ENCODE results near the gene TMEM204.

Gene TMEM204

DNA sequence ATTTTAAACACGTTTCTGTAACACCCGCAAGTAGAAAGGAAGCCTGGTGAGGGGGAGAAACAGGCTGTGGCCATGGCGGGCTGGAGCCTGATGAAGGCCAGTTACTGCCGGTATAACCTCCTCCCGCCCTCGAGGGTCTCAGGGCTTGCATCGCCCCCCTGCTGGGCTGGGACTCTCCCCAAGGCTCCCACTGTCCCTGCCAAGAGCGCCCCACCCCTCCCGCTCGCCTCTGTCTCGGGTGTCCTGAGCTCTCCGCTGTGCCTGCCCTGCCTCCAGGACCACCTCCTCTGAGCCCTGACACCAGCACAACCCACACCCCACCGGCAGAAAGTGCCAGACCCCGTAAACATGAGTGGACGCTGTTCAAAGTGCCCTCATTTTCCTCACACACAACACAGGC is 18.7 kb downstream of the TMEM204 start:
- Histone ChIP-seq H3K36me3 (ENCODE audit: control insufficient read depth, insufficient read depth, low read length) (no peaks in the 10 kb centered on the region), H3K27me3 (replicated peaks; ENCODE audit: control insufficient read depth, insufficient read depth, low read length) (no peaks in the 10 kb centered on the region), H3K4me3 (replicated peaks; ENCODE audit: low read depth, low read length) (no peak overlapping the region)
- TF ChIP-seq, protein P1, sequence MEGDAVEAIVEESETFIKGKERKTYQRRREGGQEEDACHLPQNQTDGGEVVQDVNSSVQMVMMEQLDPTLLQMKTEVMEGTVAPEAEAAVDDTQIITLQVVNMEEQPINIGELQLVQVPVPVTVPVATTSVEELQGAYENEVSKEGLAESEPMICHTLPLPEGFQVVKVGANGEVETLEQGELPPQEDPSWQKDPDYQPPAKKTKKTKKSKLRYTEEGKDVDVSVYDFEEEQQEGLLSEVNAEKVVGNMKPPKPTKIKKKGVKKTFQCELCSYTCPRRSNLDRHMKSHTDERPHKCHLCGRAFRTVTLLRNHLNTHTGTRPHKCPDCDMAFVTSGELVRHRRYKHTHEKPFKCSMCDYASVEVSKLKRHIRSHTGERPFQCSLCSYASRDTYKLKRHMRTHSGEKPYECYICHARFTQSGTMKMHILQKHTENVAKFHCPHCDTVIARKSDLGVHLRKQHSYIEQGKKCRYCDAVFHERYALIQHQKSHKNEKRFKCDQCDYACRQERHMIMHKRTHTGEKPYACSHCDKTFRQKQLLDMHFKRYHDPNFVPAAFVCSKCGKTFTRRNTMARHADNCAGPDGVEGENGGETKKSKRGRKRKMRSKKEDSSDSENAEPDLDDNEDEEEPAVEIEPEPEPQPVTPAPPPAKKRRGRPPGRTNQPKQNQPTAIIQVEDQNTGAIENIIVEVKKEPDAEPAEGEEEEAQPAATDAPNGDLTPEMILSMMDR (IDR thresholded peaks at IDR 0.05; ENCODE audit: insufficient read depth, low read length, poor library complexity, severe bottlenecking) = no peak
- no peak for DNase-seq (ENCODE audit: extremely low read depth, insufficient read length)

DNA sequence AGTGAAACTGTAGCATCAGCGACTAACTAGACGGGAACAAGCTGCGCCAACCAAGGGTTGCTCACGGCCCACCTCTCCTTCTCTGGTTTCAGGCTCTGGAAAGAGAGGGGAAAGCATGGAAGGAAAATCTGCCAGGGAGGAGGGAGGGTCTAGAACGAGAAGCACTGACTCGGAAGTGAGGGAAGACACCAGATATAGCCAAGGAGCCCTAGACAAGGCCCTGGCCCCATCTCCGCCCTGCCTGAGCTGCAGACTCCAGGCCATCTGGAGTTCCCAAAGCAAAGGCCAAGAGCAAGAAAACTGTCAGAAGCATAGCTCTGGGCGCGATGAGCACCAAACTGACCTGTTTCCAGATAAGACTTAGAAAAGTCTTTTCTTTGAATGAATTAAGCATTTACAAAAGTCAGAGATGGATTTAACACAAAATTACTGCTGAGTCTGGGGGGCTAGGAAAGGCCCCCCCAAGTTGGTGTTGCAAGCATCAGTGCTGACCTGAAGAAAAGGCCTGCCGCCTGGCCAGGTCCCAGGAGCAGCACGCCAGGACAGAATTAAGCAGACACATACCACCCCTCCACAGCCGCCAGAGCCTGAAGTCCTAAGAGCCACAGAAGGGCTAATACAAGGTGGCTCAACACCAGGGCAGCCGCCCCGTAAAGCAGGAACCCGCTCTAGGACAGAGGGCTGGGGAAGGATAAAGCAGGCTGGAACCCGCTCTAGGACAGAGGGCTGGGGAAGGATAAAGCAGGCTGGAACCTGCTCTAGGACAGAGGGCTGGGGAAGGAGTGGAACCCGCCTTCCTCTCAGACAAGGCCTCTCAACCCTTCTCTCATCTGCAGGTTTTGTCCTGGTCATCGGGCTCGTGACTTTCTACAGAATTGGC is 20.7 kb downstream of the TMEM204 start:
- H3K36me3 ChIP-seq (ENCODE audit: control insufficient read depth, insufficient read depth, low read length) = no peaks in the 10 kb centered on the region
- TF ChIP-seq, protein P1 (IDR thresholded peaks at IDR 0.05; ENCODE audit: insufficient read depth, low read length, poor library complexity, severe bottlenecking) = no peak
- DNase-seq (ENCODE audit: extremely low read depth, insufficient read length) = no peak
- no peaks in the 10 kb centered on the region for H3K27me3 ChIP-seq (replicated peaks; ENCODE audit: control insufficient read depth, insufficient read depth, low read length)
- H3K4me3 ChIP-seq (replicated peaks; ENCODE audit: low read depth, low read length) = no peak overlapping the region

DNA sequence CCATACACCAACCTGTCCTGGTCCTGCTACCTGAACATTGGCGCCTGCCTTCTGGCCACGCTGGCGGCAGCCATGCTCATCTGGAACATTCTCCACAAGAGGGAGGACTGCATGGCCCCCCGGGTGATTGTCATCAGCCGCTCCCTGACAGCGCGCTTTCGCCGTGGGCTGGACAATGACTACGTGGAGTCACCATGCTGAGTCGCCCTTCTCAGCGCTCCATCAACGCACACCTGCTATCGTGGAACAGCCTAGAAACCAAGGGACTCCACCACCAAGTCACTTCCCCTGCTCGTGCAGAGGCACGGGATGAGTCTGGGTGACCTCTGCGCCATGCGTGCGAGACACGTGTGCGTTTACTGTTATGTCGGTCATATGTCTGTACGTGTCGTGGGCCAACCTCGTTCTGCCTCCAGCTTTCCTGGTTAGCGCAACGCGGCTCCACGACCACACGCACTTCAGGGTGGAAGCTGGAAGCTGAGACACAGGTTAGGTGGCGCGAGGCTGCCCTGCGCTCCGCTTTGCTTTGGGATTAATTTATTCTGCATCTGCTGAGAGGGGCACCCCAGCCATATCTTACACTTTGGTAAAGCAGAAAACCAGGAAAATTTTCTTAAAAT is 21.5 kb downstream of the TMEM204 start:
- no peak for DNase-seq (ENCODE audit: extremely low read depth, insufficient read length)
- Histone ChIP-seq H3K4me3 (replicated peaks; ENCODE audit: low read depth, low read length) (no peak overlapping the region), H3K27me3 (replicated peaks; ENCODE audit: control insufficient read depth, insufficient read depth, low read length) (no peaks in the 10 kb centered on the region), H3K36me3 (ENCODE audit: control insufficient read depth, insufficient read depth, low read length) (no peaks in the 10 kb centered on the region)
- TF ChIP-seq, protein P1 (IDR thresholded peaks at IDR 0.05; ENCODE audit: insufficient read depth, low read length, poor library complexity, severe bottlenecking) = no peak

DNA sequence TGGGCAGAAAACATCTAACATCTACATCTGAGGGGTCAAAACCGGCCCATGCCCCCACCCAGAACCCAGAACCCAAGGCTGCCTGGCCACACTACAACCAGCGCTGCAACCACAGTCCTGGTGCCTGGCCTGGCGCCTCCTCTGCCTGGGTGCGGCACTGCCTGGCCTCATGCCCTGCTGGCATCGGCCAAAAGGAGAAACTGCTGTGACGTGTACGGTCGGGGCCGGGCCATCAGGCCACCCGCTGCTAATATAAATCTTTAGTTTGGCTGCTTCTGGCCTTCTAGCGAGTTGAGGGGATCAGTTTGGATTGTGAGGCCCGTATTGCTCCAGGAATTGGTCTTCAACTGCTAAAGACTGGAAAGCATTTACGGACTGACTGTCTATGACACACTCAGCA is 22.8 kb downstream of the TMEM204 start:
- TF ChIP-seq, protein P1 (IDR thresholded peaks at IDR 0.05; ENCODE audit: insufficient read depth, low read length, poor library complexity, severe bottlenecking) = no peak
- H3K27me3 ChIP-seq (replicated peaks; ENCODE audit: control insufficient read depth, insufficient read depth, low read length) = no peaks in the 10 kb centered on the region
- no peaks in the 10 kb centered on the region for H3K36me3 ChIP-seq (ENCODE audit: control insufficient read depth, insufficient read depth, low read length)
- DNase-seq (ENCODE audit: extremely low read depth, insufficient read length) = no peak
- no peak overlapping the region for H3K4me3 ChIP-seq (replicated peaks; ENCODE audit: low read depth, low read length)

DNA sequence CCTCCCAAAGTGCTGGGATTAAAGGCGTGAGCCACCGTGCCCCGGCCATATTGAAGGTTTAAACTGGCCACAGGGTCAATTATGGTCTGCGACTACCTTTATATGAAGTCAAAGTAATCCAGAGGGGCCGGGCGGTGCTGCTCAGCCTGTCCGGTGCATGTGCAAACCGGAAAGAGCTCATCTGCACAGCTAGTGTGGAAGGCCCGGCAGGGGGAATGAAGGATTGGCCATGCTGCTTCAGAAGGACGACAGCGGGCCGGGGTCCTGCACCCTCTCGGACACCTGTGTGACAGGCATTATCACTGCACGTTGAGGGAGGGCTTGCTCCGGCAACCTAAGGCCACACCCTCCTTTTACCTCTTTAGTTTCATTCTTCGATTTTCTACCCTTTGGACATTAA is 23.6 kb downstream of the TMEM204 start:
- H3K27me3 ChIP-seq (replicated peaks; ENCODE audit: control insufficient read depth, insufficient read depth, low read length) = no peaks in the 10 kb centered on the region
- no peak for DNase-seq (ENCODE audit: extremely low read depth, insufficient read length)
- no peaks in the 10 kb centered on the region for H3K36me3 ChIP-seq (ENCODE audit: control insufficient read depth, insufficient read depth, low read length)
- TF ChIP-seq, protein P1 (IDR thresholded peaks at IDR 0.05; ENCODE audit: insufficient read depth, low read length, poor library complexity, severe bottlenecking) = no peak
- H3K4me3 ChIP-seq (replicated peaks; ENCODE audit: low read depth, low read length) = no peak overlapping the region
